Neutrophil (primary cell): ENCODE results near the gene PGAP3.

ENCODE experiments used
- H3K27ac ChIP-seq: fragments of 200-600 bp; sonication (generic); 2 replicates; pipeline ENCODE4 v1.5.1; 2016; ENCODE audit warnings: mild to moderate bottlenecking, moderate library complexity
- H3K27me3 ChIP-seq: fragments of 200-600 bp; sonication (generic); 2 replicates; pipeline ENCODE4 v1.6.0; 2016; ENCODE audit warnings: mild to moderate bottlenecking
- H3K36me3 ChIP-seq: fragments of 200-600 bp; sonication (generic); 2 replicates; pipeline ENCODE4 v1.5.1; 2017
- H3K4me1 ChIP-seq, 2 experiments: fragments of 200-600 bp in 1 of 2; sonication (generic) in 1 of 2; 1 replicate in 1 of 2; 2 replicates in 1 of 2; pipeline versions ENCODE4 v1.5.1 to v1.6.1; 2013 to 2016; ENCODE audit warnings: low read depth in 1 of 2, low read length in 1 of 2, mild to moderate bottlenecking in 1 of 2, moderate library complexity in 1 of 2; ENCODE audit not compliant: control insufficient read depth in 1 of 2, insufficient read depth in 1 of 2
- H3K4me3 ChIP-seq, 2 experiments: fragments of 200-600 bp in 1 of 2; sonication (generic) in 1 of 2; 1 replicate in 1 of 2; 2 replicates in 1 of 2; pipeline ENCODE4 v1.5.1; 2013 to 2016; ENCODE audit warnings: low read depth in 1 of 2, low read length in 1 of 2, mild to moderate bottlenecking in 1 of 2, moderate library complexity in 1 of 2
- H3K9me3 ChIP-seq: fragments of 200-600 bp; sonication (generic); 2 replicates; pipeline ENCODE4 v1.5.1; 2016
- TF ChIP-seq, protein P1 (sequence below): fragments of 200-600 bp; sonication (generic); IDR thresholded peaks from 2 replicates; pipeline ENCODE4 v1.5.1; 2016; ENCODE audit warnings: antibody characterized with exemption

PGAP3 gene

GRCh38 chr17:39634384-39634871 is 53.4 kb downstream of the PGAP3 start:
- H3K36me3 ChIP-seq: no peaks in the 10 kb centered on the region
- TF ChIP-seq, protein P1, sequence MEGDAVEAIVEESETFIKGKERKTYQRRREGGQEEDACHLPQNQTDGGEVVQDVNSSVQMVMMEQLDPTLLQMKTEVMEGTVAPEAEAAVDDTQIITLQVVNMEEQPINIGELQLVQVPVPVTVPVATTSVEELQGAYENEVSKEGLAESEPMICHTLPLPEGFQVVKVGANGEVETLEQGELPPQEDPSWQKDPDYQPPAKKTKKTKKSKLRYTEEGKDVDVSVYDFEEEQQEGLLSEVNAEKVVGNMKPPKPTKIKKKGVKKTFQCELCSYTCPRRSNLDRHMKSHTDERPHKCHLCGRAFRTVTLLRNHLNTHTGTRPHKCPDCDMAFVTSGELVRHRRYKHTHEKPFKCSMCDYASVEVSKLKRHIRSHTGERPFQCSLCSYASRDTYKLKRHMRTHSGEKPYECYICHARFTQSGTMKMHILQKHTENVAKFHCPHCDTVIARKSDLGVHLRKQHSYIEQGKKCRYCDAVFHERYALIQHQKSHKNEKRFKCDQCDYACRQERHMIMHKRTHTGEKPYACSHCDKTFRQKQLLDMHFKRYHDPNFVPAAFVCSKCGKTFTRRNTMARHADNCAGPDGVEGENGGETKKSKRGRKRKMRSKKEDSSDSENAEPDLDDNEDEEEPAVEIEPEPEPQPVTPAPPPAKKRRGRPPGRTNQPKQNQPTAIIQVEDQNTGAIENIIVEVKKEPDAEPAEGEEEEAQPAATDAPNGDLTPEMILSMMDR: peak; percentile 66
- H3K27ac ChIP-seq: peak overlapping the region; percentile 91
- H3K4me3 ChIP-seq: no peak overlapping the region
- peaks cover 90 to 95% of the 10 kb centered on the region in 2 experiments for H3K4me1 ChIP-seq
- H3K9me3 ChIP-seq: no peaks in the 10 kb centered on the region
- H3K27me3 ChIP-seq: no peaks in the 10 kb centered on the region

DNA sequence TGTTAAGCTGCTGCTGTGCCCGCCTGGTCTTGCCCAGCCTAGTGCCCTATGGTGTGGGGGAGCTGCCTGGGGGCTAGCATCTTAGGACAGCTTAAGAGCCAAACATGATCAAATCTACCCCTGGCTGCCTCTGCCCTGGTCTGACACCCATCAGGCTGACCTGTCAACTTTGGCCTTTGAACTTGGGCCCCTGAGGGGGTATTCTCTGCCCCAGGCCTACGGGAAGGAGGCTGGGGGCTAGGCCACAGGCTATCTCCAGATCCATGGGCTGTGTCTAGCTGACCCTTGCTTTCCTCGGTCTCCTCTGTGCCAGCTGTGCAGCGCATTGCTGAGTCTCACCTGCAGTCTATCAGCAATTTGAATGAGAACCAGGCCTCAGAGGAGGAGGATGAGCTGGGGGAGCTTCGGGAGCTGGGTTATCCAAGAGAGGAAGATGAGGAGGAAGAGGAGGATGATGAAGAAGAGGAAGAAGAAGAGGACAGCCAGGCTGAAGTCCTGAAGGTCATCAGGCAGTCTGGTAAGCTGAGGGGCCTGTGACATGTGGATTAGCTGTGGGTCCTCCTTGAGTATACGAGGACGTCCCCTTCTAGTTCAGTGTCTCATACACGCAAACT is 54.2 kb downstream of the PGAP3 start:
- Histone ChIP-seq H3K27ac (no peak overlapping the region), H3K4me1 (peaks cover 94 to 95% of the 10 kb centered on the region in 2 experiments), H3K4me3 (no peak overlapping the region), H3K27me3 (peaks cover 2% of the 10 kb centered on the region), H3K9me3 (no peaks in the 10 kb centered on the region), H3K36me3 (no peaks in the 10 kb centered on the region)
- TF ChIP-seq, protein P1: no peak

DNA sequence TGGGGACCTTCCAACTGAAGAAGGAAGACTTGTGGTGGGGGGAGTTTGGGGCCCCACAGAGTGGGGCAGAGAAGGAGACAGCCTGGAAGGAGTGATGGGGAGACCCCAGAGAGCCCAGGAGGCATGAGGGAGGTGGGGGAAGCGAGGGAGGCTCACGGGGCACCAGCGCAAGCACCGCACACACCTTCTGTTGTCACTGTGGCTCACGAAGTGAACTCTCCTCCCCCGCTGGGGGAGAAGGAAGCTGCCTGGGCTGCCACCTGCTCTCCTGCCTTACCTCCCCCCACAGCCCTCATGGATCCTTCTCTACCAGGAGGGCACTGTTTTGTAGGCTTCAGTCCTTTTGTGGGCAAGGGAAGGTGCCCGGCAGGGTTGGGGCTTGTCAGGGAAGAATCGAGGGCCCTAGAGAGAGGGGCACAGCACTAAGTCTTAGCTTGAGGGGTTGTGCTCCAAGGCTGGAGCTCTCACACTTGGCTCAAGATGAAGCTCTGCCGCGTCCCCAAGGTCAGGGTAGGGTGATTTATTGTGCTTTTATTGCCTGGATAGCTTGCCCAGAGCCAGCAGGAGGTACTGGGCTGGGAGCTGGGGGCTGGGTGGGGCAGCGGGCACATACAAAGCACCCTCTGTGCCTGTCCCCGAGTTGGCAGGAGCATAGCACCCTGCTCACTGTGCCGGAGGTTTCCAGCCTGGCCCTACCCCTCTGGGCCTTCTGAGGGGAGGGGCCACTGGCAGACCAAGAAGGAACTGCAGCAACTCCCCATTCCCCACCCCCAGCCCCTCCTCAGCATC is 55.5 kb downstream of the PGAP3 start:
- Histone ChIP-seq H3K4me1 (peaks cover 88% of the 10 kb centered on the region in 2 experiments), H3K4me3 (no peak overlapping the region), H3K27me3 (peaks cover 15% of the 10 kb centered on the region), H3K27ac (no peak overlapping the region), H3K9me3 (no peaks in the 10 kb centered on the region), H3K36me3 (no peaks in the 10 kb centered on the region)
- TF ChIP-seq, protein P1: no peak

GRCh38 chr17:39631403-39631802 is 56.5 kb downstream of the PGAP3 start:
- Histone ChIP-seq H3K9me3 (no peaks in the 10 kb centered on the region), H3K27ac (no peak overlapping the region), H3K36me3 (no peaks in the 10 kb centered on the region), H3K4me3 (no peak overlapping the region), H3K4me1 (peaks cover 88 to 92% of the 10 kb centered on the region in 2 experiments), H3K27me3 (peaks cover 25% of the 10 kb centered on the region)
- TF ChIP-seq, protein P1: no peak

DNA sequence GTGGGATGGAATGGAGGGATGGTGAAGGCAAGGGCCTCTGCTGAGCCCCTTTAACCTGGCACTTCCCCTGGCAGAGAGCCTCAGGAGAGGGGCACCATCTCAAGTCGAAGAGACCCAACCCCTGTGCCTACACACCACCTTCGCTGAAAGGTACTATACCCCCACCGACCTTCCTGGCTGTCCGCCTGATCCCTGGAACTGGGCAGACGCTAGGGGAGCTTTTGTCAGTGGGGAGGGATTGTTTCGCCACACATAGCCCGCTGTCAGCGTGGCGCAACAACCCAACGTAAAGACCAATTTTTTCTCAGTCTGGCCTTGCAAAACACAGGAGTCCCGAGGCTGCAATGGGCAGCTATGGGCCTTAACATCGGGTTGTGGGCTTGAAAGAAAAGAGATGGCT is 58.0 kb downstream of the PGAP3 start:
- H3K9me3 ChIP-seq: no peaks in the 10 kb centered on the region
- H3K36me3 ChIP-seq: no peaks in the 10 kb centered on the region
- peak overlapping the region; percentile 70 for H3K27ac ChIP-seq
- H3K4me3 ChIP-seq: peak overlapping the region; percentile 28 to 30
- H3K27me3 ChIP-seq: peaks cover 40% of the 10 kb centered on the region
- H3K4me1 ChIP-seq: peaks cover 73 to 80% of the 10 kb centered on the region in 2 experiments
- TF ChIP-seq, protein P1: peak; percentile 19
